CD14-positive monocyte (primary cell): ENCODE data around the gene NACAD. TPM values are rescaled to one million over a fixed set of nuclear protein-coding genes. Genes with fewer than 3 reads are reported as not detected.

ENCODE experiments used
- DNase-seq, 3 donors: peaks; one replicate each; pipeline ENCODE4 v3.0.0-alpha.2; 2011 to 2022
- H2AFZ ChIP-seq: 2 replicates; pipeline ENCODE4 v1.6.0; 2012; ENCODE audit warnings: mild to moderate bottlenecking, low read depth, low read length, inconsistent platforms; ENCODE audit not compliant: insufficient read depth, poor library complexity, severe bottlenecking
- H3K27ac ChIP-seq, 2 donors: 1 replicate in 1 of 2; 2 replicates in 1 of 2; pipeline ENCODE4 v1.5.1; 2012 to 2013; ENCODE audit warnings: low read length in 2 of 2, control low read depth in 1 of 2, inconsistent platforms in 1 of 2, low read depth in 1 of 2, mild to moderate bottlenecking in 1 of 2
- H3K27me3 ChIP-seq, 2 donors: one replicate each; pipeline versions ENCODE4 v1.6.0 to v1.6.1; 2011 to 2013; ENCODE audit warnings: low read length in 2 of 2; ENCODE audit not compliant: control insufficient read depth in 2 of 2, insufficient read depth in 2 of 2
- H3K36me3 ChIP-seq, 2 donors: replicated peaks in 1 of 2; 1 replicate in 1 of 2; 2 replicates in 1 of 2; pipeline versions ENCODE4 v1.5.1 to v1.6.1; 2012 to 2013; ENCODE audit warnings: low read length in 2 of 2, control low read depth in 1 of 2, inconsistent platforms in 1 of 2, mild to moderate bottlenecking in 1 of 2; ENCODE audit not compliant: insufficient read depth in 2 of 2, control insufficient read depth in 1 of 2
- H3K4me1 ChIP-seq, 2 donors: 1 replicate in 1 of 2; 2 replicates in 1 of 2; pipeline versions ENCODE4 v1.5.1 to v1.6.1; 2012 to 2013; ENCODE audit warnings: low read length in 2 of 2, control low read depth in 1 of 2, inconsistent platforms in 1 of 2, mild to moderate bottlenecking in 1 of 2, moderate library complexity in 1 of 2; ENCODE audit not compliant: insufficient read depth in 2 of 2, control insufficient read depth in 1 of 2
- H3K4me2 ChIP-seq: replicated peaks from 2 replicates; pipeline ENCODE3; 2012; ENCODE audit warnings: low read length, moderate library complexity, mild to moderate bottlenecking; ENCODE audit not compliant: poor library complexity, severe bottlenecking; ENCODE audit errors: extremely low read depth
- H3K4me3 ChIP-seq, 3 experiments: fragments of 200-600 bp in 1 of 3; sonication (generic) in 1 of 3; replicated peaks in 1 of 3; 1 replicate in 2 of 3; 2 replicates in 1 of 3; pipeline ENCODE4 v1.5.1; 2011 to 2013; ENCODE audit warnings: low read length in 3 of 3, mild to moderate bottlenecking in 3 of 3, control low read depth in 2 of 3, low read depth in 2 of 3, inconsistent platforms in 1 of 3, moderate library complexity in 1 of 3
- H3K79me2 ChIP-seq: 2 replicates; pipeline ENCODE4 v1.6.0; 2012; ENCODE audit warnings: mild to moderate bottlenecking, control low read depth, inconsistent platforms, low read length, moderate library complexity; ENCODE audit not compliant: insufficient read depth
- H3K9ac ChIP-seq: 2 replicates; pipeline ENCODE4 v1.6.0; 2017; ENCODE audit warnings: low read length, mild to moderate bottlenecking; ENCODE audit not compliant: insufficient read depth, poor library complexity, severe bottlenecking
- H3K9me3 ChIP-seq, 2 donors: replicated peaks in 1 of 2; 1 replicate in 1 of 2; 2 replicates in 1 of 2; pipeline versions ENCODE4 v1.5.1 to v1.6.1; 2012 to 2013; ENCODE audit warnings: low read length in 2 of 2, control low read depth in 1 of 2; ENCODE audit not compliant: control insufficient read depth in 1 of 2, insufficient read depth in 1 of 2
- H4K20me1 ChIP-seq: 2 replicates; pipeline ENCODE4 v1.6.0; 2012; ENCODE audit warnings: mild to moderate bottlenecking, low read length, control low read depth, moderate library complexity; ENCODE audit not compliant: insufficient read depth
- H3K27ac Mint-ChIP-seq, 7 donors: one replicate each; pipeline ENCODE4 v1.8.0; 2020; ENCODE audit warnings: mild to moderate bottlenecking in 7 of 7, mixed read lengths in 7 of 7, moderate library complexity in 6 of 7, inconsistent platforms in 2 of 7
- H3K27me3 Mint-ChIP-seq, 3 donors: one replicate each; pipeline ENCODE4 v1.8.0; 2021 to 2022; ENCODE audit warnings: low read depth in 3 of 3, mild to moderate bottlenecking in 3 of 3, mixed read lengths in 3 of 3, moderate library complexity in 3 of 3, inconsistent platforms in 1 of 3
- H3K36me3 Mint-ChIP-seq, 2 donors: one replicate each; pipeline ENCODE4 v1.8.0; 2020; ENCODE audit warnings: mixed read lengths in 2 of 2, inconsistent platforms in 1 of 2, mild to moderate bottlenecking in 1 of 2
- H3K4me1 Mint-ChIP-seq: one replicate; pipeline ENCODE4 v1.8.0; 2020; ENCODE audit warnings: mild to moderate bottlenecking, mixed read lengths
- H3K4me3 Mint-ChIP-seq, 2 donors: one replicate each; pipeline ENCODE4 v1.8.0; 2020; ENCODE audit warnings: mild to moderate bottlenecking in 2 of 2, mixed read lengths in 2 of 2, moderate library complexity in 1 of 2
- H3K9me3 Mint-ChIP-seq, 7 donors: one replicate each; pipeline ENCODE4 v1.8.0; 2020 to 2022; ENCODE audit warnings: mixed read lengths in 7 of 7, mild to moderate bottlenecking in 6 of 7, moderate library complexity in 6 of 7, inconsistent platforms in 2 of 7
- CTCF ChIP-seq: fragments of 200-600 bp; IDR thresholded peaks from one replicate; pipeline ENCODE4 v1.8.0; 2022; ENCODE audit warnings: antibody characterized with exemption, mild to moderate bottlenecking
- WGBS: methylation state at CpG from one replicate; pipeline ENCODE4 v1.1.5; 2013; ENCODE audit warnings: missing lambda C conversion rate; ENCODE audit not compliant: insufficient coverage; 5-methylcytosine and 5-hydroxymethylcytosine counted together
- intact Hi-C, 2 donors: fragments of 100-400 bp; cut with micrococcal nuclease; formaldehyde crosslinking; loops; one replicate each; pipeline versions ENCODE4 v1.15.0 to v1.15.1; 2023
- polyA plus RNA-seq, 3 donors: library from polyadenylated mRNA; depleted of rRNA in 1 of 3; unstranded in 2 of 3; stranded (reverse) in 1 of 3; fragments of 300-500 nt in 2 of 3; fragments of >200 nt in 1 of 3; fragmentation: Illumina TruSeq in 2 of 3; gene quantifications; 1 replicate in 2 of 3; 2 replicates in 1 of 3; pipeline ENCODE4 v1.2.3, GENCODE V29; 2012 to 2021

NACAD gene
- polyA plus RNA-seq, 3 donors, result 0.04 TPM; not detected in 2

GRCh38 chr7:45092100-45092930, 3.5 kb upstream of the NACAD start:
- Histone ChIP-seq H3K27me3 (peaks cover 5 to 35% of the 10 kb centered on the region in 2 donors), H3K4me2 (no peak overlapping the region), H3K4me3 (no peak overlapping the region), H3K4me1 (peaks cover 6 to 12% of the 10 kb centered on the region in 2 donors), H3K9me3 (peaks cover 0 to 7% of the 10 kb centered on the region in 2 donors), H3K27ac (no peak overlapping the region), H3K9ac (no peak overlapping the region), H3K79me2 (no peaks in the 10 kb centered on the region), H2AFZ (no peak overlapping the region), H3K36me3 (no peaks in the 10 kb centered on the region), H4K20me1 (no peaks in the 10 kb centered on the region)
- H3K36me3 Mint-ChIP-seq, result peaks cover 3 to 5% of the 10 kb centered on the region in 2 donors
- intact Hi-C loops, result no loop called here
- peaks cover 25 to 51% (median 43%) of the 10 kb centered on the region in 3 donors for H3K27me3 Mint-ChIP-seq
- H3K9me3 Mint-ChIP-seq, result peaks cover 2 to 23% (median 6%) of the 10 kb centered on the region in 7 donors
- WGBS, result no CpG with 5 or more reads among the region's 7 CpGs
- H3K4me3 Mint-ChIP-seq, result no peak overlapping the region
- no peak for DNase-seq
- H3K4me1 Mint-ChIP-seq, result peaks cover 9% of the 10 kb centered on the region
- no peak for TF ChIP-seq CTCF
- no peak overlapping the region for H3K27ac Mint-ChIP-seq

- Mint-ChIP-seq H3K36me3 (peaks cover 3 to 5% of the 10 kb centered on the region in 2 donors), H3K27ac (peak overlapping the region in 1 of 7 donors; percentile 41), H3K4me3 (peak overlapping the region; percentile 62 to 85), H3K27me3 (peaks cover 27 to 60% (median 43%) of the 10 kb centered on the region in 3 donors), H3K4me1 (peaks cover 9% of the 10 kb centered on the region), H3K9me3 (peaks cover 2 to 17% (median 4%) of the 10 kb centered on the region in 7 donors)
- Histone ChIP-seq H4K20me1 (no peaks in the 10 kb centered on the region), H3K79me2 (no peaks in the 10 kb centered on the region), H3K4me2 (peak overlapping the region; percentile 48), H3K4me1 (peaks cover 6 to 12% of the 10 kb centered on the region in 2 donors), H3K4me3 (peak overlapping the region in 1 of 3 experiments; percentile 40), H2AFZ (no peak overlapping the region), H3K9me3 (peaks cover 0 to 7% of the 10 kb centered on the region in 2 donors), H3K36me3 (no peaks in the 10 kb centered on the region), H3K27ac (no peak overlapping the region), H3K9ac (no peak overlapping the region), H3K27me3 (peaks cover 5 to 38% of the 10 kb centered on the region in 2 donors)
- intact Hi-C loops, result no loop called here
- DNase-seq, result peak in 2 of 3 donors; percentile 14 to 46
- no peak for TF ChIP-seq CTCF
- 7% methylated on average over 10 of the region's 22 CpGs for WGBS
These were observed 647 bp upstream of the NACAD start for GRCh38 chr7:45089341-45089891.
